Measurements from ENCODE around the gene ANP32E. TPM values are rescaled to one million over a fixed set of nuclear protein-coding genes. Genes with fewer than 3 reads are reported as not detected.

Gene ANP32E
- total and polyA plus RNA-seq, 2 of the 13 experiments (the other 11 are each of a cell fraction or from before 2014, with no cell fraction given), result 10.3 to 53.0 TPM

DNA sequence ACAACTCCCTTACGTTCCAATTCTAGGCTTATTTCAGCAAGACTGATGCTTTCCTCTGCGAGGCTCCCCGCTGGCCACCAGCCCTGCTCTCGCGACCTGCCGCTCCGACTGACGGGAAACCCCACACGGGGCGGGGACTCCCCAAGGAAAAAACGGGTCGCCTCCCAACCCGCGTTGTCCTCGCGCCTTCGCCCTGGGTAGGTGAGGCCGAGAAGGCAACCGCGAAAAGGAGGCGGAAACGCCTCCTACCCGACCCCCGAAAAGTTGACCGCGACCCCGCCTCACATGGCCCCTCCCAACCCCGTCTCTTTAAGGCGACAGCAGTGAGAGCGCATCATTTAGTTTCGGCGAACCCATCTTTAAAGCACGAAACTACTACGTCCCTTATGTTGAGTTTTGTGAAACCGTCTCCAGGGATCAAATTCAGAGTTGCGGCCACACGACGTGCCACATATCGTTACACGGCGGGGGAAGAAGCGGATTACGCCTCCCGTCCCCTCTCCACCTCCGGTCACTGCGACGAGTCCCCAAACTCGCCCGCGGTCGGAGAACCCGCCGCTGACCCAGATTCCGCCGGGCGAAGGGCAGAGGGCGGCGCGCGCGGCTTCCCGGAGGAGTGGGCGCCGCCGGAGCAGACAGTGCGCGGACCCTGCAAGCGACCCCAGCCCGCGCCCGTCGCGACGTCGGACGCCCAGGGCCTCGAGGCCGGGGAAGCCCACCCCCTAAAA is 1.2 kb downstream of the ANP32E start (continued):
- TF ChIP-seq MXI1 (IDR thresholded peaks at IDR 0.05; ENCODE audit: borderline replicate concordance, low read depth, low read length) (no peak), ZC3H13 (CRISPR knock-in tag; IDR thresholded peaks at IDR 0.05) (no peak), ZNF724P (CRISPR knock-in tag; IDR thresholded peaks at IDR 0.05; ENCODE audit: borderline replicate concordance) (no peak), ZNF550 (CRISPR knock-in tag; IDR thresholded peaks at IDR 0.05; ENCODE audit: borderline replicate concordance) (no peak), ZSCAN22 (CRISPR knock-in tag; IDR thresholded peaks at IDR 0.05) (no peak; the same call in 1 of the 2 replicates), ZSCAN30 (CRISPR knock-in tag; IDR thresholded peaks at IDR 0.05) (no peak), ADNP (CRISPR knock-in tag; IDR thresholded peaks at IDR 0.05) (no peak), ZBTB14 (CRISPR knock-in tag; IDR thresholded peaks at IDR 0.05) (peak; percentile 16; the same call in 1 of the 2 replicates), MED1 (CRISPR knock-in tag; IDR thresholded peaks at IDR 0.05) (peak; percentile 51), ZNF737 (CRISPR knock-in tag; IDR thresholded peaks at IDR 0.05; ENCODE audit: borderline replicate concordance) (no peak), TCF12 (IDR thresholded peaks at IDR 0.05) (no peak), TCF12 (CRISPR knock-in tag; IDR thresholded peaks at IDR 0.05) (no peak), ATF2 (CRISPR knock-in tag; IDR thresholded peaks at IDR 0.05) (no peak; the same call in 1 of the 2 replicates), ZHX1 (CRISPR knock-in tag; IDR thresholded peaks at IDR 0.05; ENCODE audit: low read depth) (no peak), KMT2B (CRISPR knock-in tag; IDR thresholded peaks at IDR 0.05) (peak; percentile 48; the same call in 1 of the 2 replicates), PHF5A (CRISPR knock-in tag; IDR thresholded peaks at IDR 0.05; ENCODE audit: low read depth, unreplicated experiment) (no peak), ZNF7 (CRISPR knock-in tag; IDR thresholded peaks at IDR 0.05) (no peak), ZNF703 (CRISPR knock-in tag; IDR thresholded peaks at IDR 0.05; ENCODE audit: borderline replicate concordance) (no peak)
- TF ChIP-seq, protein P1, sequence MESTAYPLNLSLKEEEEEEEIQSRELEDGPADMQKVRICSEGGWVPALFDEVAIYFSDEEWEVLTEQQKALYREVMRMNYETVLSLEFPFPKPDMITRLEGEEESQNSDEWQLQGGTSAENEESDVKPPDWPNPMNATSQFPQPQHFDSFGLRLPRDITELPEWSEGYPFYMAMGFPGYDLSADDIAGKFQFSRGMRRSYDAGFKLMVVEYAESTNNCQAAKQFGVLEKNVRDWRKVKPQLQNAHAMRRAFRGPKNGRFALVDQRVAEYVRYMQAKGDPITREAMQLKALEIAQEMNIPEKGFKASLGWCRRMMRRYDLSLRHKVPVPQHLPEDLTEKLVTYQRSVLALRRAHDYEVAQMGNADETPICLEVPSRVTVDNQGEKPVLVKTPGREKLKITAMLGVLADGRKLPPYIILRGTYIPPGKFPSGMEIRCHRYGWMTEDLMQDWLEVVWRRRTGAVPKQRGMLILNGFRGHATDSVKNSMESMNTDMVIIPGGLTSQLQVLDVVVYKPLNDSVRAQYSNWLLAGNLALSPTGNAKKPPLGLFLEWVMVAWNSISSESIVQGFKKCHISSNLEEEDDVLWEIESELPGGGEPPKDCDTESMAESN (CRISPR knock-in tag; conservative IDR thresholded peaks at IDR 0.05), result no peak
- TF ChIP-seq, protein P2, sequence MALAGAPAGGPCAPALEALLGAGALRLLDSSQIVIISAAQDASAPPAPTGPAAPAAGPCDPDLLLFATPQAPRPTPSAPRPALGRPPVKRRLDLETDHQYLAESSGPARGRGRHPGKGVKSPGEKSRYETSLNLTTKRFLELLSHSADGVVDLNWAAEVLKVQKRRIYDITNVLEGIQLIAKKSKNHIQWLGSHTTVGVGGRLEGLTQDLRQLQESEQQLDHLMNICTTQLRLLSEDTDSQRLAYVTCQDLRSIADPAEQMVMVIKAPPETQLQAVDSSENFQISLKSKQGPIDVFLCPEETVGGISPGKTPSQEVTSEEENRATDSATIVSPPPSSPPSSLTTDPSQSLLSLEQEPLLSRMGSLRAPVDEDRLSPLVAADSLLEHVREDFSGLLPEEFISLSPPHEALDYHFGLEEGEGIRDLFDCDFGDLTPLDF (CRISPR knock-in tag; IDR thresholded peaks at IDR 0.05), result peak; percentile 39; the same call in 1 of the 2 replicates
- TF ChIP-seq, protein P3, sequence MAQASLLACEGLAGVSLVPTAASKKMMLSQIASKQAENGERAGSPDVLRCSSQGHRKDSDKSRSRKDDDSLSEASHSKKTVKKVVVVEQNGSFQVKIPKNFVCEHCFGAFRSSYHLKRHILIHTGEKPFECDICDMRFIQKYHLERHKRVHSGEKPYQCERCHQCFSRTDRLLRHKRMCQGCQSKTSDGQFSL (CRISPR knock-in tag; IDR thresholded peaks at IDR 0.05), result 0 out of 2 replicates have a peak, but pooled peaks have one; percentile 42
